HL-60 (cell line): ENCODE data around the gene CTSO.

Source experiments
- GABPA ChIP-seq: IDR thresholded peaks from 2 replicates; pipeline ENCODE4 v1.6.1; 2012; ENCODE audit warnings: low read depth
- POLR2AphosphoS5 ChIP-seq: IDR thresholded peaks from 2 replicates; pipeline ENCODE4 v1.6.1; 2012; ENCODE audit warnings: low read depth
- TF ChIP-seq, protein P1 (sequence below): IDR thresholded peaks from one replicate; pipeline ENCODE4 v1.5.1; 2011; ENCODE audit warnings: low read length, control low read depth, inconsistent platforms; ENCODE audit not compliant: insufficient read depth
- TF ChIP-seq, protein P2 (sequence below): IDR thresholded peaks from 2 replicates; pipeline ENCODE4 v1.6.1; 2012; ENCODE audit warnings: low read depth; ENCODE audit not compliant: insufficient replicate concordance

DNA sequence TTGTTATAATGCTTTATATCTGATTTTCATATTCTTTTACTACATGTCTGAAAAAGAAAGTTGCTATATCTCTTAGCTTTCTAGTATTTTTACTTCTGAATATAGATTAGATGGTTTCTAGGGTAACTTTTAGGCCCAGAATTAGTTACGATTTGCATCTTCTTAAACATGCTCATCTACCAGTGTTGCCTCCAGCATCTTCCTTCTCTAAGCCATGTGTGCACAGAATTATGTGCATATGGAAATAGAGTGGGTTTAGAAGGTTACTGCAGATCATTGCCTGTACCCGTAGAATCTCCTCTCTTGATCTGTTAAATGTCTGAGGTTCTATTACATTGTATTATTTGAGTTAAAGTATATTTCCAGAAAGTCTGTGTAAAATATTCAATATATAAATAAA, 52.7 kb downstream of the CTSO start:
- TF ChIP-seq, protein P1, sequence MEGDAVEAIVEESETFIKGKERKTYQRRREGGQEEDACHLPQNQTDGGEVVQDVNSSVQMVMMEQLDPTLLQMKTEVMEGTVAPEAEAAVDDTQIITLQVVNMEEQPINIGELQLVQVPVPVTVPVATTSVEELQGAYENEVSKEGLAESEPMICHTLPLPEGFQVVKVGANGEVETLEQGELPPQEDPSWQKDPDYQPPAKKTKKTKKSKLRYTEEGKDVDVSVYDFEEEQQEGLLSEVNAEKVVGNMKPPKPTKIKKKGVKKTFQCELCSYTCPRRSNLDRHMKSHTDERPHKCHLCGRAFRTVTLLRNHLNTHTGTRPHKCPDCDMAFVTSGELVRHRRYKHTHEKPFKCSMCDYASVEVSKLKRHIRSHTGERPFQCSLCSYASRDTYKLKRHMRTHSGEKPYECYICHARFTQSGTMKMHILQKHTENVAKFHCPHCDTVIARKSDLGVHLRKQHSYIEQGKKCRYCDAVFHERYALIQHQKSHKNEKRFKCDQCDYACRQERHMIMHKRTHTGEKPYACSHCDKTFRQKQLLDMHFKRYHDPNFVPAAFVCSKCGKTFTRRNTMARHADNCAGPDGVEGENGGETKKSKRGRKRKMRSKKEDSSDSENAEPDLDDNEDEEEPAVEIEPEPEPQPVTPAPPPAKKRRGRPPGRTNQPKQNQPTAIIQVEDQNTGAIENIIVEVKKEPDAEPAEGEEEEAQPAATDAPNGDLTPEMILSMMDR = no peak
- TF ChIP-seq, protein P2, sequence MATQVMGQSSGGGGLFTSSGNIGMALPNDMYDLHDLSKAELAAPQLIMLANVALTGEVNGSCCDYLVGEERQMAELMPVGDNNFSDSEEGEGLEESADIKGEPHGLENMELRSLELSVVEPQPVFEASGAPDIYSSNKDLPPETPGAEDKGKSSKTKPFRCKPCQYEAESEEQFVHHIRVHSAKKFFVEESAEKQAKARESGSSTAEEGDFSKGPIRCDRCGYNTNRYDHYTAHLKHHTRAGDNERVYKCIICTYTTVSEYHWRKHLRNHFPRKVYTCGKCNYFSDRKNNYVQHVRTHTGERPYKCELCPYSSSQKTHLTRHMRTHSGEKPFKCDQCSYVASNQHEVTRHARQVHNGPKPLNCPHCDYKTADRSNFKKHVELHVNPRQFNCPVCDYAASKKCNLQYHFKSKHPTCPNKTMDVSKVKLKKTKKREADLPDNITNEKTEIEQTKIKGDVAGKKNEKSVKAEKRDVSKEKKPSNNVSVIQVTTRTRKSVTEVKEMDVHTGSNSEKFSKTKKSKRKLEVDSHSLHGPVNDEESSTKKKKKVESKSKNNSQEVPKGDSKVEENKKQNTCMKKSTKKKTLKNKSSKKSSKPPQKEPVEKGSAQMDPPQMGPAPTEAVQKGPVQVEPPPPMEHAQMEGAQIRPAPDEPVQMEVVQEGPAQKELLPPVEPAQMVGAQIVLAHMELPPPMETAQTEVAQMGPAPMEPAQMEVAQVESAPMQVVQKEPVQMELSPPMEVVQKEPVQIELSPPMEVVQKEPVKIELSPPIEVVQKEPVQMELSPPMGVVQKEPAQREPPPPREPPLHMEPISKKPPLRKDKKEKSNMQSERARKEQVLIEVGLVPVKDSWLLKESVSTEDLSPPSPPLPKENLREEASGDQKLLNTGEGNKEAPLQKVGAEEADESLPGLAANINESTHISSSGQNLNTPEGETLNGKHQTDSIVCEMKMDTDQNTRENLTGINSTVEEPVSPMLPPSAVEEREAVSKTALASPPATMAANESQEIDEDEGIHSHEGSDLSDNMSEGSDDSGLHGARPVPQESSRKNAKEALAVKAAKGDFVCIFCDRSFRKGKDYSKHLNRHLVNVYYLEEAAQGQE = no peak
- TF ChIP-seq GABPA = no peak
- no peak for TF ChIP-seq POLR2AphosphoS5
